Hepatocyte (in vitro differentiated cells): ENCODE results near the gene PPARA.

Experiments
- EZH2 ChIP-seq: fragments of 200-600 bp; sonication (generic); IDR thresholded peaks from 2 replicates; pipeline ENCODE4 v1.6.1; 2016; ENCODE audit warnings: antibody characterized with exemption, mild to moderate bottlenecking, borderline replicate concordance
- EZH2phosphoT487 ChIP-seq: fragments of 200-600 bp; sonication (generic); IDR thresholded peaks from one replicate; pipeline ENCODE4 v1.6.1; 2018; ENCODE audit warnings: antibody characterized with exemption, mild to moderate bottlenecking, low read depth, moderate library complexity; ENCODE audit not compliant: unreplicated experiment, severe bottlenecking
- TF ChIP-seq, protein P1 (sequence below): fragments of 200-600 bp; sonication (generic); IDR thresholded peaks from 2 replicates; pipeline ENCODE4 v1.5.1; 2016; ENCODE audit warnings: antibody characterized with exemption, mild to moderate bottlenecking; ENCODE audit not compliant: poor library complexity

DNA sequence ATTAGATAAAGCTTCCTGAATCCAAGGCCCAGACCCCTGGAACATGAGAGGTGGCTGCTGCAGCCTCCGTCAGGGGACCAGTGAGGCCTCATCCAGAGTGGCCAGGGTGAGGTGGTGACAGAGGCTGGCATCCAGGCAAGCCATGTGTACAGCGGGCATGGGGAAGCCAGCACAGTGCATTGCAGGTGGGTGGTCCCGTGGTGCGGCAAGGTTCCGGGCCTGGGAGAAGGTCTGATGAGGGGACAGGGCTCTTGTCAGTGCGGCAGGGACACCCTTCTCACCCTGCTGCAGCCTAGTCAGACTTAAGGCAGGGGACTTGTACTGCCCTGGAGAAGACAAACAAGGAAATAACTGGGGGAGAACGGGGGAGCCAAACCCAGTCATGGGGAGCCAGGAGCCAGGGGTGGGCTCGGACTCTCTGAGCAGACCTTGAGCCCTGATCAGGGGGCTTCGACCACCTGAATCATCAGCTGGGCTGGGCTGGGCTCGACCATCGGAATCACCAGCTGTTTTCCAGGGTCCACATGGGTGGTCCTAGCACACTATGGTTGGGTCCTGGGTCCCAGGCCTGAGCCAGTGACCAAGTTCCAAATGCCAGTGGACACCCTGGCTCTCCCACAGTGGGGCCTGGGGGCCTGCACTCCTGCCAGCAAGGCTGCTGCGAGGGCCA, 122.6 kb downstream of the PPARA start:
- TF ChIP-seq EZH2phosphoT487 (no peak), EZH2 (no peak)
- TF ChIP-seq, protein P1, sequence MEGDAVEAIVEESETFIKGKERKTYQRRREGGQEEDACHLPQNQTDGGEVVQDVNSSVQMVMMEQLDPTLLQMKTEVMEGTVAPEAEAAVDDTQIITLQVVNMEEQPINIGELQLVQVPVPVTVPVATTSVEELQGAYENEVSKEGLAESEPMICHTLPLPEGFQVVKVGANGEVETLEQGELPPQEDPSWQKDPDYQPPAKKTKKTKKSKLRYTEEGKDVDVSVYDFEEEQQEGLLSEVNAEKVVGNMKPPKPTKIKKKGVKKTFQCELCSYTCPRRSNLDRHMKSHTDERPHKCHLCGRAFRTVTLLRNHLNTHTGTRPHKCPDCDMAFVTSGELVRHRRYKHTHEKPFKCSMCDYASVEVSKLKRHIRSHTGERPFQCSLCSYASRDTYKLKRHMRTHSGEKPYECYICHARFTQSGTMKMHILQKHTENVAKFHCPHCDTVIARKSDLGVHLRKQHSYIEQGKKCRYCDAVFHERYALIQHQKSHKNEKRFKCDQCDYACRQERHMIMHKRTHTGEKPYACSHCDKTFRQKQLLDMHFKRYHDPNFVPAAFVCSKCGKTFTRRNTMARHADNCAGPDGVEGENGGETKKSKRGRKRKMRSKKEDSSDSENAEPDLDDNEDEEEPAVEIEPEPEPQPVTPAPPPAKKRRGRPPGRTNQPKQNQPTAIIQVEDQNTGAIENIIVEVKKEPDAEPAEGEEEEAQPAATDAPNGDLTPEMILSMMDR: no peak
